HFFc6 (cell line): ENCODE results near the gene RTN4RL1. TPM values are rescaled to one million over a fixed set of nuclear protein-coding genes. Genes with fewer than 3 reads are reported as not detected.

Experiments used
- DNase-seq: peaks from one replicate; pipeline ENCODE4 v3.0.0-alpha.2; 2018
- H3K27ac Mint-ChIP-seq: 2 replicates; pipeline ENCODE4 v1.8.0; 2020; ENCODE audit warnings: mild to moderate bottlenecking, mixed read lengths
- H3K27me3 Mint-ChIP-seq: 2 replicates; pipeline ENCODE4 v1.8.0; 2021; ENCODE audit warnings: mild to moderate bottlenecking, moderate library complexity, mixed read lengths; ENCODE audit not compliant: insufficient read depth
- H3K36me3 Mint-ChIP-seq: 2 replicates; pipeline ENCODE4 v1.8.0; 2021; ENCODE audit warnings: low read depth, mixed read lengths
- H3K4me1 Mint-ChIP-seq: 2 replicates; pipeline ENCODE4 v1.8.0; 2020; ENCODE audit warnings: low read depth, mixed read lengths
- H3K4me3 Mint-ChIP-seq: 2 replicates; pipeline ENCODE4 v1.8.0; 2020; ENCODE audit warnings: mild to moderate bottlenecking, moderate library complexity, mixed read lengths
- H3K9me3 Mint-ChIP-seq: 2 replicates; pipeline ENCODE4 v1.8.0; 2020; ENCODE audit warnings: mild to moderate bottlenecking, mixed read lengths
- CTCF ChIP-seq: fragments of 200-600 bp; sonication (generic); IDR thresholded peaks from 2 replicates; pipeline ENCODE4 v1.5.0; 2021; ENCODE audit warnings: antibody characterized with exemption, mild to moderate bottlenecking
- total RNA-seq, 6 experiments: library from RNA; stranded (reverse); fragmentation: NEBNext Ultra II Directional; extraction: Animal tissue kit (Norgen Biotek cat#: 25700); gene quantifications; 2 replicates in 1 of 6; 3 replicates in 5 of 6; pipeline ENCODE4 v1.2.3, GENCODE V29; 2021

RTN4RL1 gene
- total RNA-seq, 6 experiments from 2014 or later = 0.33 to 0.60 (median 0.39) TPM

GRCh38 chr17:1959871-1960544, 65.1 kb downstream of the RTN4RL1 start:
- no peak for DNase-seq
- Mint-ChIP-seq H3K4me3 (peak overlapping the region; percentile 48), H3K27me3 (peaks cover 8% of the 10 kb centered on the region), H3K27ac (no peak overlapping the region), H3K4me1 (peaks cover 18% of the 10 kb centered on the region), H3K36me3 (no peaks in the 10 kb centered on the region), H3K9me3 (no peaks in the 10 kb centered on the region)
- TF ChIP-seq CTCF = no peak

GRCh38 chr17:1958134-1958881, 66.8 kb downstream of the RTN4RL1 start:
- no peak for TF ChIP-seq CTCF
- H3K9me3 Mint-ChIP-seq = no peaks in the 10 kb centered on the region
- DNase-seq = no peak
- H3K27ac Mint-ChIP-seq = no peak overlapping the region
- H3K4me1 Mint-ChIP-seq = peaks cover 18% of the 10 kb centered on the region
- H3K36me3 Mint-ChIP-seq = no peaks in the 10 kb centered on the region
- no peak overlapping the region for H3K4me3 Mint-ChIP-seq
- H3K27me3 Mint-ChIP-seq = peaks cover 12% of the 10 kb centered on the region

GRCh38 chr17:1957037-1957436, 68.1 kb downstream of the RTN4RL1 start:
- Mint-ChIP-seq H3K27me3 (peaks cover 13% of the 10 kb centered on the region), H3K27ac (no peak overlapping the region), H3K36me3 (no peaks in the 10 kb centered on the region), H3K4me1 (peaks cover 18% of the 10 kb centered on the region), H3K4me3 (no peak overlapping the region), H3K9me3 (no peaks in the 10 kb centered on the region)
- no peak for TF ChIP-seq CTCF
- DNase-seq = peak; percentile 18

- Mint-ChIP-seq H3K27ac (no peak overlapping the region), H3K9me3 (no peaks in the 10 kb centered on the region), H3K36me3 (no peaks in the 10 kb centered on the region), H3K4me3 (no peak overlapping the region), H3K4me1 (peaks cover 18% of the 10 kb centered on the region), H3K27me3 (peaks cover 13% of the 10 kb centered on the region)
- no peak for TF ChIP-seq CTCF
- DNase-seq = no peak
These were observed 69.0 kb downstream of the RTN4RL1 start for GRCh38 chr17:1956134-1956533.

- Mint-ChIP-seq H3K9me3 (no peaks in the 10 kb centered on the region), H3K27me3 (peaks cover 10% of the 10 kb centered on the region), H3K27ac (no peak overlapping the region), H3K4me1 (peaks cover 5% of the 10 kb centered on the region; the same call in 1 of the 2 replicates), H3K36me3 (no peaks in the 10 kb centered on the region), H3K4me3 (no peak overlapping the region)
- no peak for DNase-seq
- TF ChIP-seq CTCF = no peak
These were observed 71.3 kb downstream of the RTN4RL1 start for GRCh38 chr17:1953831-1954230.
